Loucy (cell line): Measurements from ENCODE around the gene DYNC1H1.

Experiments
- H2AFZ ChIP-seq: fragments of 200-600 bp; sonication (generic); 2 replicates; pipeline ENCODE4 v1.6.0; 2016; ENCODE audit warnings: antibody characterized with exemption, mild to moderate bottlenecking, low read length, moderate library complexity
- H3F3A ChIP-seq: fragments of 200-600 bp; 2 replicates; pipeline ENCODE4 v1.6.0; 2016; ENCODE audit warnings: antibody characterized with exemption, low read depth, mild to moderate bottlenecking
- H3K27me3 ChIP-seq: fragments of 200-600 bp; sonication (generic); 2 replicates; pipeline ENCODE4 v1.6.1; 2014; ENCODE audit warnings: low read length, mild to moderate bottlenecking; ENCODE audit not compliant: insufficient read depth, poor library complexity, severe bottlenecking
- H3K36me3 ChIP-seq: fragments of 200-600 bp; sonication (generic); 2 replicates; pipeline ENCODE4 v1.6.1; 2016; ENCODE audit warnings: low read length; ENCODE audit not compliant: insufficient read depth
- H3K4me1 ChIP-seq: fragments of 200-600 bp; sonication (generic); 2 replicates; pipeline ENCODE4 v1.5.1; 2014; ENCODE audit warnings: low read length, mild to moderate bottlenecking; ENCODE audit not compliant: insufficient read depth, poor library complexity, severe bottlenecking
- H3K4me2 ChIP-seq: fragments of 200-600 bp; sonication (generic); 2 replicates; pipeline ENCODE4 v1.6.0; 2014; ENCODE audit warnings: antibody characterized with exemption, low read length, low read depth, mild to moderate bottlenecking; ENCODE audit not compliant: poor library complexity, severe bottlenecking
- H3K4me3 ChIP-seq: fragments of 200-600 bp; sonication (generic); 2 replicates; pipeline ENCODE4 v1.5.1; 2014; ENCODE audit warnings: low read length, mild to moderate bottlenecking, mixed read lengths; ENCODE audit not compliant: poor library complexity, severe bottlenecking
- H3K79me2 ChIP-seq: fragments of 200-600 bp; sonication (generic); 2 replicates; pipeline ENCODE4 v1.6.1; 2014; ENCODE audit warnings: low read length; ENCODE audit not compliant: insufficient read depth
- H3K9ac ChIP-seq: fragments of 200-600 bp; sonication (generic); 2 replicates; pipeline ENCODE4 v1.6.0; 2014; ENCODE audit warnings: mild to moderate bottlenecking, low read depth, low read length, moderate library complexity; ENCODE audit not compliant: poor library complexity, severe bottlenecking
- H3K9me2 ChIP-seq: fragments of 200-600 bp; sonication (generic); replicated peaks from 2 replicates; pipeline ENCODE4 v1.6.1; 2016; ENCODE audit warnings: low read depth, low read length, mixed read lengths
- H3K9me3 ChIP-seq: fragments of 200-600 bp; sonication (generic); 2 replicates; pipeline ENCODE4 v1.6.1; 2014; ENCODE audit warnings: mild to moderate bottlenecking, antibody characterized with exemption, low read length, low read depth; ENCODE audit not compliant: insufficient read depth
- H4K20me1 ChIP-seq: fragments of 200-600 bp; sonication (generic); 2 replicates; pipeline ENCODE4 v1.6.0; 2014; ENCODE audit warnings: antibody characterized with exemption, low read length, mild to moderate bottlenecking; ENCODE audit not compliant: insufficient read depth, poor library complexity, severe bottlenecking
- CTCF ChIP-seq: fragments of 200-600 bp; sonication (generic); conservative IDR thresholded peaks from 2 replicates; pipeline ENCODE4 v1.5.1; 2014; ENCODE audit warnings: mild to moderate bottlenecking, antibody characterized with exemption, low read length
- EZH2phosphoT487 ChIP-seq: fragments of 200-600 bp; IDR thresholded peaks from 2 replicates; pipeline ENCODE4 v1.6.1; 2018; ENCODE audit warnings: antibody characterized with exemption, mild to moderate bottlenecking, moderate library complexity, borderline replicate concordance

The DYNC1H1 gene

GRCh38 chr14:101926620-101927019 is 37.8 kb upstream of the DYNC1H1 start:
- H3K79me2 ChIP-seq, result no peaks in the 10 kb centered on the region
- H3K4me2 ChIP-seq, result no peak overlapping the region
- TF ChIP-seq EZH2phosphoT487 (no peak), CTCF (no peak)
- no peaks in the 10 kb centered on the region for H3K9me2 ChIP-seq
- H4K20me1 ChIP-seq, result no peaks in the 10 kb centered on the region
- no peaks in the 10 kb centered on the region for H3F3A ChIP-seq
- no peaks in the 10 kb centered on the region for H3K4me1 ChIP-seq
- H3K27me3 ChIP-seq, result no peaks in the 10 kb centered on the region
- no peak overlapping the region for H2AFZ ChIP-seq
- no peak overlapping the region for H3K9ac ChIP-seq
- H3K9me3 ChIP-seq, result no peaks in the 10 kb centered on the region
- H3K4me3 ChIP-seq, result no peak overlapping the region
- peaks cover 15% of the 10 kb centered on the region; the same call in 1 of the 2 replicates for H3K36me3 ChIP-seq

GRCh38 chr14:101927859-101928258 is 36.5 kb upstream of the DYNC1H1 start:
- no peaks in the 10 kb centered on the region for H4K20me1 ChIP-seq
- no peaks in the 10 kb centered on the region for H3K79me2 ChIP-seq
- no peaks in the 10 kb centered on the region for H3K4me1 ChIP-seq
- no peaks in the 10 kb centered on the region for H3K9me2 ChIP-seq
- H3K4me2 ChIP-seq, result no peak overlapping the region
- H3K9ac ChIP-seq, result no peak overlapping the region
- H2AFZ ChIP-seq, result no peak overlapping the region
- no peaks in the 10 kb centered on the region for H3K27me3 ChIP-seq
- TF ChIP-seq CTCF (no peak), EZH2phosphoT487 (no peak)
- no peak overlapping the region for H3K4me3 ChIP-seq
- no peaks in the 10 kb centered on the region for H3K9me3 ChIP-seq
- H3K36me3 ChIP-seq, result peaks cover 12% of the 10 kb centered on the region; the same call in 1 of the 2 replicates
- H3F3A ChIP-seq, result no peaks in the 10 kb centered on the region

GRCh38 chr14:101928415-101928841 is 35.9 kb upstream of the DYNC1H1 start:
- Histone ChIP-seq H3K79me2 (no peaks in the 10 kb centered on the region), H3K4me1 (no peaks in the 10 kb centered on the region), H4K20me1 (no peaks in the 10 kb centered on the region), H3K9ac (no peak overlapping the region), H3K9me2 (no peaks in the 10 kb centered on the region), H3K4me3 (no peak overlapping the region), H2AFZ (no peak overlapping the region), H3K4me2 (no peak overlapping the region), H3K36me3 (peaks cover 12% of the 10 kb centered on the region; the same call in 1 of the 2 replicates), H3K27me3 (no peaks in the 10 kb centered on the region), H3F3A (no peaks in the 10 kb centered on the region), H3K9me3 (no peaks in the 10 kb centered on the region)
- TF ChIP-seq EZH2phosphoT487 (no peak), CTCF (no peak)
